KMS-11 (cell line): ENCODE data around the gene NPL.

ENCODE experiments used
- H2AFZ ChIP-seq: fragments of 200-600 bp; sonication (generic); 2 replicates; pipeline ENCODE4 v1.6.1; 2016; ENCODE audit warnings: antibody characterized with exemption, mixed run types, low read depth
- H3K27ac ChIP-seq: fragments of 200-600 bp; sonication (generic); 2 replicates; pipeline ENCODE4 v1.6.1; 2016; ENCODE audit warnings: mild to moderate bottlenecking, mixed run types
- H3K27me3 ChIP-seq: fragments of 200-600 bp; sonication (generic); 2 replicates; pipeline ENCODE4 v1.6.1; 2017; ENCODE audit warnings: mild to moderate bottlenecking, low read depth, mixed run types, moderate library complexity; ENCODE audit not compliant: insufficient read depth
- H3K36me3 ChIP-seq: fragments of 200-600 bp; sonication (generic); 2 replicates; pipeline ENCODE4 v1.6.1; 2017; ENCODE audit warnings: mild to moderate bottlenecking, mixed run types; ENCODE audit not compliant: insufficient read depth
- H3K4me1 ChIP-seq: fragments of 200-600 bp; sonication (generic); 2 replicates; pipeline ENCODE4 v1.6.1; 2016; ENCODE audit warnings: mild to moderate bottlenecking, low read depth, mixed run types; ENCODE audit not compliant: poor library complexity, severe bottlenecking
- H3K4me2 ChIP-seq: fragments of 200-600 bp; sonication (generic); 2 replicates; pipeline ENCODE4 v1.7.0; 2016; ENCODE audit warnings: mild to moderate bottlenecking, mixed run types
- H3K4me3 ChIP-seq: fragments of 200-600 bp; sonication (generic); IDR thresholded peaks from 2 replicates; pipeline ENCODE4 v1.6.1; 2017; ENCODE audit warnings: low read depth, low read length, mixed read lengths; ENCODE audit not compliant: insufficient read depth
- H3K79me2 ChIP-seq: fragments of 200-600 bp; sonication (generic); 2 replicates; pipeline ENCODE4 v1.6.1; 2016; ENCODE audit warnings: low read depth, mixed run types; ENCODE audit not compliant: insufficient read depth
- H3K9ac ChIP-seq: fragments of 200-600 bp; sonication (generic); 2 replicates; pipeline ENCODE4 v1.6.1; 2016; ENCODE audit warnings: mild to moderate bottlenecking, mixed run types
- H4K20me1 ChIP-seq: fragments of 200-600 bp; sonication (generic); 2 replicates; pipeline ENCODE4 v1.6.1; 2016; ENCODE audit warnings: mild to moderate bottlenecking, mixed run types; ENCODE audit not compliant: insufficient read depth
- CTCF ChIP-seq: fragments of 200-600 bp; sonication (generic); conservative IDR thresholded peaks from 2 replicates; pipeline ENCODE4 v1.6.1; 2017; ENCODE audit warnings: low read depth, mild to moderate bottlenecking, antibody characterized with exemption, low read length, moderate library complexity, mixed read lengths

The NPL gene

GRCh38 chr1:182781841-182782586 lies 7.6 kb upstream of the NPL start:
- Histone ChIP-seq H3K36me3 (no peaks in the 10 kb centered on the region), H3K27ac (no peak overlapping the region), H3K79me2 (no peaks in the 10 kb centered on the region), H3K4me3 (no peak overlapping the region), H3K9ac (no peak overlapping the region), H2AFZ (peak overlapping the region; percentile 32), H3K4me2 (peak overlapping the region; percentile 16; the same call in 1 of the 2 replicates), H3K4me1 (peaks cover 52% of the 10 kb centered on the region), H3K27me3 (no peaks in the 10 kb centered on the region), H4K20me1 (no peaks in the 10 kb centered on the region)
- TF ChIP-seq CTCF, result peak; percentile 89

DNA sequence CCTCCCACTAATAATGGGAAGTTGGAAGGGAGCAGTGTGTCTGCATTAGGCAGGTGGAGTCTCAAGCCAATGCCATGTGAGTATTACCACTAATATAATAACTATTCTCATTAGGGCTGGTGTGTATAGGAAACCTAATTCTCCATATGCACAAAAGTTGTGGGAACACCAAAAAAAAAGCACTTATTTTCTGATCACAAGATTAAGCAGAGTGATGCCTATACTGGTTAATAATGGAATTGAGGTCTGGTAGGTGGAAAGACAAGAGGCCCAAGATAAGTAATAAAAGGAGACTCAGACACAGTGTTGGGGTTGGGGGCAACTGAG lies 7.0 kb upstream of the NPL start:
- Histone ChIP-seq H2AFZ (peak overlapping the region; percentile 32), H3K4me2 (peak overlapping the region; percentile 16; the same call in 1 of the 2 replicates), H4K20me1 (no peaks in the 10 kb centered on the region), H3K27me3 (no peaks in the 10 kb centered on the region), H3K9ac (no peak overlapping the region), H3K36me3 (no peaks in the 10 kb centered on the region), H3K4me3 (no peak overlapping the region), H3K27ac (no peak overlapping the region), H3K79me2 (no peaks in the 10 kb centered on the region), H3K4me1 (peaks cover 49% of the 10 kb centered on the region)
- TF ChIP-seq CTCF, result no peak; the same call in none of the 2 replicates

DNA sequence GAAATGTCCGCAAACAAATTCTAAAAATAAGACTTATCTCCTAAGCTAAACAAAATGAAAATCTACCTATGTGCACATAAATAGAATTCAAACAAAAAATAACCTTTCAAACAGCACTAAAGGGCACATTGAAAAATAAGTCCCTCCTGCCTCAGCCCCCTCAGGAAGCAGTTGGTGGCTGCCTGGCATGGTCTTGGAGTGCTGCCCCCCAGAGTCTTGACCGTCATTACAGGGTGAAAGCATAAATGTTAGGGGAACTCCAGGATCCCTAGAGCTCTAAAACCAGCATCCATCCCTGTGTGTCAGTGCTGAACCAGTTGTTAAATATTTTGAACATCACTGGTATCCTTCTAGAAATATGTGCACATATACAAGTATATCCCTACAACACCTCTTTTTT lies 6.5 kb upstream of the NPL start:
- no peak overlapping the region for H3K27ac ChIP-seq
- no peaks in the 10 kb centered on the region for H4K20me1 ChIP-seq
- no peak overlapping the region for H3K9ac ChIP-seq
- no peak overlapping the region for H2AFZ ChIP-seq
- H3K36me3 ChIP-seq, result no peaks in the 10 kb centered on the region
- no peaks in the 10 kb centered on the region for H3K27me3 ChIP-seq
- no peak overlapping the region for H3K4me3 ChIP-seq
- no peak overlapping the region for H3K4me2 ChIP-seq
- peaks cover 49% of the 10 kb centered on the region for H3K4me1 ChIP-seq
- H3K79me2 ChIP-seq, result no peaks in the 10 kb centered on the region
- no peak; the same call in 1 of the 2 replicates for TF ChIP-seq CTCF

- H2AFZ ChIP-seq, result no peak overlapping the region
- H3K27me3 ChIP-seq, result peaks cover 7% of the 10 kb centered on the region; the same call in 1 of the 2 replicates
- no peaks in the 10 kb centered on the region for H4K20me1 ChIP-seq
- no peak overlapping the region for H3K9ac ChIP-seq
- no peaks in the 10 kb centered on the region for H3K79me2 ChIP-seq
- H3K4me3 ChIP-seq, result no peak overlapping the region
- no peaks in the 10 kb centered on the region for H3K36me3 ChIP-seq
- peaks cover 58% of the 10 kb centered on the region for H3K4me1 ChIP-seq
- no peak overlapping the region for H3K27ac ChIP-seq
- peak; percentile 93 for TF ChIP-seq CTCF
- H3K4me2 ChIP-seq, result no peak overlapping the region
Measured at GRCh38 chr1:182784556-182785171, 4.9 kb upstream of the NPL start.
